CD4-positive, alpha-beta T cell treated with Interleukin-15 for 4 hours (primary cell): ENCODE data around the gene DNAJB8.

Experiments used
- DNase-seq: peaks from one replicate; pipeline ENCODE4 v3.0.0-alpha.2; 2020; ENCODE audit warnings: low spot score

DNAJB8 gene

DNA sequence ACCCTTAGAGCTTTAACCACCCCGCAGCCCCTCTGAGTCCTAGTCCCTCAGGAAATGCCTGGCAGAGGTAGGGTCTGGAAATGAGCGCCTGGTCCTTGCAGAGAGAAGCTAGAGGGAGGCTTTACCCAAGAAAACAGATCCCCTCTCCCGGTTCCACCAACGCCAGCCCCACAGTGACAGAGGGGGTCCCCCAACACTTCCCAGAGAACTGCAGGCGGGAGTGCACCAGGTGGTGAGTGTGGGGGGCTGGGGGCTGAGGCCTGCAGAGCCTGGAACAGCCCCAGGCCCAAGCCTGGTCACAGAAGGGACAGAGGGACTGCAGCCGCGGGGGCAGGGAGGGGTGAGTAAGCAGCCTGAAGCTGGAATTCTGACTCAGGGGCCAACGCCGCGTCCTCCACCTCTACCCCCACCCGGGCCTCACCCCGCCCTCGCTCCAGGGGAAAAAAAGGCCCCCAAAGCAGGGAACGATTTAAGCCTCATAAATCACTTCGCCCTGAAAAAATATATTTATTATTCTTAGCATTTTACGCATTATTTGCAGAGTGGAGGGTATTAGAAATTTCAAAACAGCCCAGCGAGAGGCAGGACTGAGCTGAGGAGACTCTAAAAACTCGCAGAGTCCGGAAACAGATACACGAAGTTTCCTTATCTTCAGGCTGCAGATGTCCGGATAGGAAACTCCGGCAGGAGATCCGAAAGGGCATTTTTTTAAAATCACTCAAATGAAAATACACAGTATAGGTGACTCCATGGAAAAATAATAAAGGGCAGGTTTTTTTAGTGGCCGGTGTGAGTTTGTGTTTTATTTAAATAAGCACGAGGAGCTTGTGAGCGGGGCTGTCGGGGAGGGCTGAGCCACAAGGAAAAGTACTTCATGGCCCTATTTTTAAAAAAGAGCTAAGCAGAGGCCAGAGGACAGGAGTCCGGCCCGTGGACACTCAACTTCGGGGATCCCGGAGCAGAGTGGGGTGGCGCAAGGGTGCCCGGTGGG, 16.3 kb upstream of the DNAJB8 start:
- no peak for DNase-seq

DNA sequence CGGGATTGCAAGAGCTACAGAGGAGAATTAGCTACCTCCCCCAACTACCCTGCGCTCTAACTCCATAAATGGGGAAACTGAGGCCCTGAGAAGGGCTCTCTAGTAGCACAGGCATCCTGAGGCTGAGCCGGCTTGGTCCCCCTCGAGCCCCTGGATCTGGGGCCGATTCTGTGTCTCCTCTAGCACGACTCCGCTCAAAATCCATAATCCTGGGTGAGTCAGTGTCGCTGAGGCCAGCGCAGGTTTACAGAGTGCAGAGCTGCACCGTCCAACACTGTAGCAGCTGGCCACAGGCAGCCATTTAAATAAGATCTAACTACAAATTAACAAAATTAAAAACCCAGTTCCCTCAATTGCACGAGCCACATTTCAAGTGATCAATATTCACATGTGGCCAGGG, 15.5 kb upstream of the DNAJB8 start:
- DNase-seq = no peak

DNA sequence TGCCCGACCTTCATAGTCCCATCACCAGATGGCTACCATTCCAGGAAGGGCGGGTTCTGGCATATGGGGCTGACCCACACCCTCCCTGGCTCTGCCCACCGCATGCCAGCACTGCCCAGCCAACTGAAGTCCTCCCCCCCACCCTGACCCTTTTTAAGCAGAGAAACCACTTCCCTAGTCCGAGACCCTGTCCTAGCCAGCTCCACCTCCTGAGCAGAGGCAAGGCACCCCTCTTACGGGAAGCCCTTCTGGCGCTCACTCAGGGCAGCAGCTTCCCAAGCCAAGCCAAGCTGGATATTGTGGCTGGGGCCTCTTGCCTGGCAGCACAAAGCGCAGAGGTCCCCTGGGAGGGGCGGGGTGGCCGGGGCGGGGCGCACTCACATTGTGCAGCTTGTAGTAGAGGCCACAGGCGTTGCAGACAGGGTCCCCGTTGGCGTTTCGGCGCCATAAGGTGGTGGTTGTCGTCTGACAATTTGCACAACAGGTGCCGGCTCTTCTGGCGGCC, 14.8 kb upstream of the DNAJB8 start:
- no peak for DNase-seq

DNA sequence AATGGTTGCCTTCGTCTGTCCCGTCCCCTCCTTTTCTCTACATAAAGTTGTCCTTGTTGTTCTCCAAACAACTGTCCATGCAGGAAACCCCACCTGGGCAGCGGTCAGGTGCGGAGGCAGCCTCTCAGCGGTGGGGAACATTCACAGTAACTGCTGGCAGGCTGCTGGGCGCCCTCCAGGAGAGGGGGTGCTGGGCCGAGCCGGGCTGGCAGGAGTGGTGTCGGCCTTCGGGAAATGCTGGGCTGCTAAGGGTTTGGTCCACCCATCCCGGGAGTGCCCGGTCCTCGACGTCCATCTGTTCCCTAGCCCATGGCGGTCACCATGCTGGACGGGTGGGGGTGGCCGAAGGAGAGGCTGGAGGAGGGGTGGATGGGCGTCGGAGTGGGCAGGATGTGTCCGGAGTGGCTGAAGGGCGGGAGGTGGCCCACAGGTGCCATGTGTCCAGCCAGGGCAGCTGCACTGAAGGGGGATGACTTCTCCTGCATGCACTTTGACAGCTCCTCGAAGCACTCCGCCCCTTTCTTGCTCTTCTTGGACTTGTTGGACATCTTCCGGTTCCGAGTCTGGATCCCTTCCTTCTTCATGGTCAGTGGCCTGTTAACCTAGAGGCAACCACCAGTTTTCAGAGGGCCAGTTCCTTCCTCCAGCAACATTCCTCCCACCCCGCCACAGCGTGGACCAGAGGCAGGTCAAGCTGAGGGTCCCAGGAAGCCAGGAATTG, 14.2 kb upstream of the DNAJB8 start:
- DNase-seq = no peak

DNA sequence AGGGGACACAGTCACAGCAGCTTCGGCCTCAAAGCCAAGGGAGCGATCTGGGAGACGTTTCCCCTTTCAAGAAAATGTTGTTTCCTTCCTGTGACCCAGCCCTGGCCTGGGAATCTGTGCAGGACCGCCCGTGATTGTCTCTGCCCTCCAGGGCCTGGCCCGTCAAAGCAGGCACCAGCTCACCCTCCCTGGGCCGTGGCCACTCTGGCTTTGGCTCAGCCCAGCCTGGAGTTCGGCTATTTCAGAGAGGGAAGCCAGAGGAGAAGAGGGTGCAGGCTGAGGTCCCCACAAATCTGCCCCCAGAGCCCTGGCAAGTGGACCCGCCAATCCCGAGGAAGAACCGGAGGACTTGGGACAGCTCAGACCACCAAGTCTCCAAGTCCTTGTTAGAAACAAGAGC, 13.6 kb upstream of the DNAJB8 start:
- DNase-seq = no peak

DNA sequence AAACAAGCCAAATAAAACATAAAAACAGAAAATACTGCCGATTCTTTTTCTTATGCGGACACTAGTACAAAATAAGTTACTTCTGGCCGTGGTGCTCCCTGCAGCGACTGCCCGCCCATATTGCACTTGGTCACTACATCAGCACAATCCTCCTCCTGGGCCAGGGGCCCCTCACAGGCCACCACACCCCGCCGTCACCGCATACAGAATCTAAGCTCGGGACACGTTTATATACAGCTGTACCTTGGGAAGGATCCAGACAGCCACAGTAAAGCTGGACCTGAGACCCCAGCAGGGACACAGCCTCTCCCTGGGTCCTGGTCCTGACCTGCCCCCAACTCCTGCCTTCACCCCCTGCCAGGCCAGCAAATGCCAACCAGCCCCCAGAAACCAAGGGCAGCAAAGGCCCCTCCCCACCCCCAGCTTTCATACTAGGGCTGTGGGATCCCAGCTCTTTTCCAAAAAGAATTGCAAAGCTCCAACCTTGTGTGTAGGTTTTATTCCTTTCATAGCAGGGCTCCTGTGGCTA, 12.9 kb upstream of the DNAJB8 start:
- DNase-seq = no peak

DNA sequence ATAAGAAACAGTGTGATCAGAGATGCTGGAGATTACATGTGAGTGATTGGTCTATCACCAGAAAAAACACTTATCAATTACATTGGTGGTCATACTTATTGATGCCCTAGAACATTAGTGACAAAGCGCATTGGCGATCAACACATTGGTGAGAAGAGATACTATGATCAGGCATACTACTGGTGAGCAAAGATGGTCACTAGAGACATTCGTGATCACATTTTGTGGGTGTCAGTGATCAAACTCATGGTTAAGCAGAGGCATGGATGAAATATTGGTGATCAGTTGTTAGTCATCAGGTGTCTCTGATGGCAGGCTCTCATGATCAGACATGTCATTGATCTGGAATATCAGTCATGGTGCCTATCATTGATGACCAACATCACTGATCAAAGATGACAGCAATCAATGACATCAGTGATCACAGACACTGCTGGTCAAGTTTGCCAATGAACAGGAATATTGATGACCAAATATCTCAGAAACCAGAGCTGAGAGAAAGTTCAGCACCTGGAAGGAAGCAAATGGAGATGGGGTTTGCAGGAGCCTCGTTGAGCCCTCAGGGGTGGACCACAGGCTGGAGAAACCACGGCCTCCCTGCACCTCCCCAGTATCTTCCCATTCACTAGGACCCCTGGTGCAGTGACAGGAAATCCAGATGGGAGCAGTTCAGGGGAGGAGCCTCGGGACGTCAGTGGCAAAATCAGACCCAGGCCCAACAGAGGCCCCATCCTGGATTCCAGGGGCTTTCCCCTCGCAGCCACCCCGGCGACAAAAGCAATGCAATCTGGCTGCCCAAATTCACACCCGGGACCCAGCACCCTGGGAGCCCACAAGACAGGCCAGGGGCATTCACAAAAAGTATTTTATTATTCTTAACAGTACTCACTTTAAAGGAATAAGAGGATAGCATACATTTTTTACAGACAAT, 12.2 kb upstream of the DNAJB8 start:
- DNase-seq = no peak

DNA sequence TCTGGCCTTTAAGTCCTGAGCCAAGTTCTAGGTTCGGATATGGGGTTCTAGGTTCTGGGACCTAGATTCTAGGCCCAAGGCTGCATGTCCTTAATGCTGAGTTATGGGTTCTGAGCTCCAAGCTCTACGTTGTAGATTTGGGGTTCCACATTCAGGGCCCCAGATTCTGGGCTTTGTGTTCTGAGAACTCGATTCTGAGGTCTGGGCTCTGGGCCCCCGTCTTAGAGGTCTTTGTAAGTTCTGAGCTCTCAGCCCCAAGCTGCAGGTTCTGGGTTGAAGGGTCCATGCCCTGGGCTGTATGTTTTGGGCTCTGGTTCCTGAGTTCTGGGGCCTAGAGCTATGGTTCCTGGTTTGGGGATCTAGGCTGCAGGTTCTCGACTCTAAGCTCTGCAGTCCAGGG, 10.0 kb upstream of the DNAJB8 start:
- DNase-seq = no peak

DNA sequence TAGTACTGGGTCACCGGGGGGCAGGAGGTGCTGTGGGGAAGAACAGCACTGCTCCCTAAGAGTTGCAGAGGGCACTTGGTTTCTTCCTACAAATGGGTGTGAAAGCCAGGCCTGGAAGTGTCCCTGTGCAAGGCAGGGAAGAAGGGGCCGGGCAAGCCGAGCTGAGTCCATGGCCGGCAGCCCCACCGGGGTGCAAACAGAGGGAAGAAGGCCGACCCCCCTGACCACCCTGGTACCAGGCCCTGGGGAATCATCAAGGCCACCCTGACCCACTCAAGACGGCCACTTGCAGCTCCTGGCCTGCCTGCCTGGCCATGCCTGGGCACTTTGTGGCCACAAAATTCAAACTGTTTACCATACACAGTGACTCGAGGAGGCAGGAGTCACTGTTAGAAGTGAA, 8.7 kb upstream of the DNAJB8 start:
- no peak for DNase-seq

DNA sequence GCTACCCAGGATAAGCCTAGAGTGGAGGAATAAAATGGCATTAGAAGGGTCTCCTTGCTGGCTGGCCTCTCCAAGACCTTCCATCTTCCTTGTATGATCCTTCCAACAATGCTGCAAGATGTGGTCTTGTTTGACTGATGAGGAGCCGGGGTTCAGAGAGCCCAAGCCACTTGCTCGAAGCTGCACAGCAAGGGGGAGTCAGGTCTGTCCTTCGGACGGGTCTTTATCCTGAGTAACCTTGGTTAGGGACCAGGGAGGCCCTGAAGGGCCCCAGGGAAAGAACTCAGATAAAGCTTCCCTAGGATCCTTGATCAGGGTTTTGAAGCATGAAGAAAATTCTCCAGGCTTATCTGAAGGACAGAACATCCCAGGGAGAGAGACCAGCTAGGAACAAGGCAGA, 7.0 kb upstream of the DNAJB8 start:
- DNase-seq = no peak

DNA sequence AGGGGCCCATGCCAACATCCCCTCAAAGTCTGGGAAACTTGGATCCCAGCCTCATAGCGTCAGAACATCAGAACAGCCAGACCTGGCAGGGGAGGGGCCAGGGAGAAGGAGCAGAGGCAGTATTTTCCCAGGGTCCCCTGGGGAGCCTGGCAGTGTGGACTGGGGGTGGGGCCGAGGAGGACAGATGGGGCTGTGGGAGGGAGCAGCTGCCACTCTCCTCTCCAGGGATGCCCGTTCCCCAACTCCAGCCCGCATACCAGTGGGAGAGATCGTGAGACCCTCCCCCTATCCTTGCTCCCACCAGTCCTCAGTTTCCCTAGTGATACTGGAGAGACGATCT, 6.5 kb upstream of the DNAJB8 start:
- no peak for DNase-seq

DNA sequence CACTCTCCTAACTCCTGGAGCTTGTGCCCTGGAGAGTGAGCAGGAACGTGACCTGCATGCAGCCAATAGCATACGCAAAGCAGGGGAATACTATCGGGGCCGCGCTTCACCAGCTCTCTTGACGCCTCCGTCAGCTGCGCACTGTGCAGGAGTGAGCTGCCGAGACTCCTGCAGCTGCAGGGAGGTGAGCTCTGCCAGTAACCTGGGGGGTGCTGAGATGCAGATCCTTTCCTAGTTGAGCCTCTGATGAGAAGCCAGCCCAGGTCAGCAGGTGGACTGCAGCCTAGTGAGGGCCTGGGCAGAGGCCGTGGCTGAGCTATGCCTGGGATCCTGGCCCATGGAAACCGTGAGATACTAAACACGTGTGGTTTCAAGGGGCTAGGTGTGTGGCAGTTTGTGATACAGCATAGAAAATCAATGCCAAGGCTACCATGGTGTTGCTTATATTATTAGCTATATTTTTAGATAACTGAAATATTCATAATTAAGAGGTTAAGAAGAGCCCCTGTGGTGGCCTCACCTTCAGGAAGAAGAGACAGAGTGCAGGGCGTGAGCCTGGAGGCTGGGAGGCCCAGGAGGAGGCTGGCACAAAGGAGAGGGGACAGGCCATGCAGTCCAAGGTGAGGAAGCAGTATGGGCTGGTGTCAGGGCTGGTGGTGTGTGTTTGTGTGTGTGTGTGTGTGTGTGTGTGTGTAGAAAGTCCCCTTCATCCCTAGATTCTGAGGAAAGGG, 5.9 kb upstream of the DNAJB8 start:
- no peak for DNase-seq

DNA sequence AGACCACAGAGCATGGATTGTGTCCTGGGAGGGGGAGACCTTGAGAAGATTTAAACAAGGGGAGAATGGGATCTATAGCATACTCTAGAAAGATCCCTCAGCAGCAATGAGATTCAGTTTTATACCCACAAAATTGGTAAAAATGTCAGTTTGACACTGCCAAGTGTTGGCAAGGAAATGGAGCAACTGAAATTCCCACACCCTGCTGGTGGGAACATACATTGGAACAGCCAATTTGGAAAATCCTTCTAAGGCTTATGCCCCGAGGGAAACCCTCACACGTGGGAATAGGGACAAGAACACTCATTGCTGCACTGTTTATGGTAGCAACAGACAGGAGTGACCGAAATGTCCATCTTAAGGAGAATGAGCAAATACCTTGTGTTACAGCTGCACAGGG, 5.0 kb upstream of the DNAJB8 start:
- no peak for DNase-seq

DNA sequence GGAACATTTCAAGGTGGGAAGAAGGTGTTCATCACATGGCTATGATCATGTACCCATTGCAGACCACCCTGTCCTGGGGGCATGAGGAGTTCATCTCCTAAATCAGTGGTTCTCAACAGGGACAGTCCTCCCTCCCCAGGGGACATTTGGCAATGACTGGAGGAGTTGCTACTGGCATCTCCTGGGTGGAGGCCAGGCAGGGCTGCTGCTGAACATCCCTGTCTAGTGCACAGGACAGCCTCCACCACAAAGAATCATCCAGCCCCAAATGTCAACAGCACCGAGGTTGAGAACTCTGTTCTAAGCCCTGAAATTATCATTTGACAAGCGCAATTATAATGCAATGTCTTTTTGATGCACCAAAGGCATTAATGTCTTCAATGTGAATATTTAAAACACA, 4.4 kb upstream of the DNAJB8 start:
- DNase-seq = no peak

DNA sequence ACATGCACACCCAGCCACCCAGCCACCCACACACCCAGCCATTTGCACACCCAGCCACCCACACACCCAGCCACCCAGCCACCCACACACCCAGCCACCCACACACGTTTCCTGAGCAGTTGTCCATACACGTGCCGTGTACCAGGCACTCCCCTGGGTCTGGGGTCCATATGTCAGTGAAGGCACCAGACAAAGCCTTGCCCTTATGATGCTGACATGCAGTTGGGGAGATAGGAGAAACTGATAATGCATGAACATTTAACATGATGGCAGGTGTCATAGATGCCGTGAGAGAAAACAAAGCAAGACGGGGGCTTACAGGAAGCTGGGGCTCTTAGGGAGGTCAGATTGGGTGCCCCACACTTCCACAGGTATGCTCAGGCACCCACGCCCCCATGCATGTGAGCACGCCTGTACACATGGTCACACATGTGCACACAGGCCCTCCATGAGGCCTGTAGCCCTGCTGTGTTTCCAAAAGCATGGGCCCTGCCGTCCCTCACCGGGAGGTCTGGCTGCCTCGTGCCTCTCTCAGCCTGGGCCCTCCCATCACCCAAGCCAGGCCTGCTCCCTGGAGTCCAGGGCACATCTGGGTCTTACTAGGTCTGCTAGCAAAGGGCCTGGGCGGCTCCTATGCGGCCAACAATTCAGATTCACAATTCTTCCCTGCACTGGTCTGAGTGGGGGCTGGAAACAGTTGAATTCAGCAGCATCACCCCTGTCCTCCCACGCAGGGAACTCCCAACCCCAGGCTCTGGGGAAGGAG, 3.6 kb upstream of the DNAJB8 start:
- DNase-seq = no peak

DNA sequence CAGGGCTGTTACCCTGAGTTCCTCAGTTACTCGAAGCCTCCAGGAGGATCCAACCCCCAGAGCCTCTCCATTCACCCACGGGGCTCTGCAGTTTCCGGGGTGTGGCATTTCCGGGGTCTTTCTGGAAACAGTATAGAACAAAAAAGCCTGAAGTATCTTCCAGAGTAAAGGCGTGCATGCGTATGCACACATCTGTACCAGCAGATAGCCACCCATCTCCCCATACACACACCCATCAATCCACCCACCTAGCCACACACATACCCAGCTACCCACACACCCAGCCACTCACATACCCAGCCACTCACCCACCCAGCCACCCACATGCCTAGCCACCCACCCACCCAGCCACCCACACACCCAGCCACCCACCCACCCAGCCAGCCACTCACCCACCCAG, 2.9 kb upstream of the DNAJB8 start:
- DNase-seq = no peak

DNA sequence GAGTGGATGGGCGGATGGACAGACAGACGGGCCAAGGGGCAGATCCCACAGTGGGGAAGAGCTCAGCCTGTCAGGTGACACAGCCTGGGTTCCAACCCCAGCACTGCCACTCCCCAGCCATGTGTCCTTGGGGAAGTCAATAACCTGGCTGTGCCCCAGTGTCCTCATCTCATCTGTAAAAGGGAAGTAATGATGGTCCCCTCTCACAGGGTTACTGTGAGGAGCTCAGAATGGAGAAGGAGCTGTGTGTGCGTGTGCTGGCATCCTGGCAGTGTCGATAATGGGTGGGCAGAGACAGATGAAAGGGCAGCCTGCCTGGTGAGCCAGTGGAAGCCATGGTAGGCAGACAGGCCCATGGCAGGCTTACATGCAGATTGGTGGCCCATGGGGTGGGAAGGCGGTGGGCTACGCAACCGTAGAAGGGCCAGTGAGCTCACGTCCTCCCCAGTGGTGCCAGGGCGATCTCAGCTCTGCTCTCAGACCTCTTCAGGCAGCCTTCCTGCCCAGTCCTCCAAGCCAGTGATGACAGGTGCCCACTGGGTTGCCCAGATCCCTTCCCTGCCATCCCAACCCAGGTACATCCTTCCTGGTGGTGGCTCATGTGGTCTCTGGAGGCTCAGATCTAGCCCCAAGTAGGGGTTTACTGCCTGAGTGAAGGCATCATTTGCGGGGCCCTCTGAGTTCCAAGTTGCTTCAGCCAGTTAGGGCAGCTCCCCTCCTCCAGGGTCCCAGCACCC, 2.3 kb upstream of the DNAJB8 start:
- DNase-seq = no peak

DNA sequence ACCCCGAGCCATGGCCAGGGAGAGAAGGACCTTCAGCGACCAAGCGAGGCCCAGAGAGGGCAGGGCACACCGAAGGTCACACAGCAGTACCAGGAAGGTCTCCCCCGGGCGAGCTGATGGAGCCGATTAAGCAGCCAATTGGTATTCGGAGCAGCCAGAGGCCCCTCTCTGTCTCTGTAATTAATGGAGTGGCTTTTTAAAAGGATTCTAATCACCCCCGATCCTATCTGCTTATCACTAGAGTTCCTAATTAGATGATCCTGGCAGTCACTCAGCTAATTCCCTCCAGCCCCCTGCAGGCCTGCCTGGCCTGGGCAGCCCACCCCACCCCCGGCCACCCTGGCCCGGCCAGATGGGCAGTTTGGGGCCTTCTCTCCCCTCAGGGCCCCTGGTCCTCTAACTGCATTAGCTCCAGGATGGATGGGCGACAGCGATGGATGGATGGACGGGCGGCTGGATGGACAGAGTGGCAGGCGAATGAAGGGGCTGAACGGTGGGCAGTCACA, 1.6 kb upstream of the DNAJB8 start:
- no peak for DNase-seq

DNA sequence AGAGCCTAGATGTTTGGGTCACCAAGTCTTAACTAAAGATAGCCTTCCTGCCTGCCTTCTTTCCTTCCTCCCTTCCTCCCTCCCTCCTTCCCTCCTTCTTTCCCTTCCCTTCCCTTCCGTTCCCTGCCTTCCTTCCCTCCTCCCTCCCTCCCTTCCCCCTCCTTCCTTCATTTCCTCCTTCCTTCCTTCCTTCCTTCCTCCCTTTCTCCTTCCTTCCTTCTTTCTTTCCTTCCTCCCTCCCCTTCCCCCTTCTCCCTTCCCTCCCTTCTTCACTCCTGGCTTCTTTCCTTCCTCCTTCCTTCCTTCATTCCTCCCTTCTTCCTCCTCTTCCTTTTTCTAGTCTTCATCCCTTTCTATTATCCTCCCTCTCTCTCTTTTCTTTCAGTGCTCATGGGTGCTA, 2.0 kb downstream of the DNAJB8 start:
- DNase-seq = no peak

DNA sequence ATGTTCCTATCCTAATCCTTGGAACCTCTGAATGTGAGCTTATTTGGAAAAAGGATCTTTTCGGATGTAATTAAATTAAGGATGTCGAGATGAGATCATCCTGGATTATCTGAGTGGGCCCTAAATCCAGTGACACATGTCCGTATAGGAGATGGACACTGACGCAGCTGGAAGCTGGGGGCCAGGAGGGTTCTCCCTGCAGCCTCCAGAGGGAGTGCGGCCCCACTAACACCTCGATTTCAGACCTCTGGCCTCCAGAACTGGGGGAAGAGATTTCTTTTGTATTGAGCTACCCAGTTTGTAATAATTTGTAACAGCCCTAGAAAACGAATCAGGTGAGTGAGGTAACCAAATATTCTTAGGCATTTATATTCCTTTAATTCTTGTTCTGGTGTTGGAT, 2.5 kb downstream of the DNAJB8 start:
- no peak for DNase-seq
